NCI-H460 (cell line): ENCODE results near the gene SRPK1. TPM values are rescaled to one million over a fixed set of nuclear protein-coding genes. Genes with fewer than 3 reads are reported as not detected.
A peak's percentile ranks its signal among the peaks of the same experiment; 100 is the strongest.

Experiments
- DNase-seq: peaks from one replicate; pipeline ENCODE4 v3.0.0-alpha.2; 2016; ENCODE audit warnings: low read depth; ENCODE audit errors: extremely low read depth
- total RNA-seq: library from RNA; depleted of rRNA; stranded (reverse); fragments of >200 nt; shearing (Covaris generic); gene quantifications from 2 replicates; pipeline ENCODE4 v1.2.3, GENCODE V29; 2014

SRPK1 gene
- total RNA-seq, 1 experiment from 2014 or later = 68.4 TPM

DNA sequence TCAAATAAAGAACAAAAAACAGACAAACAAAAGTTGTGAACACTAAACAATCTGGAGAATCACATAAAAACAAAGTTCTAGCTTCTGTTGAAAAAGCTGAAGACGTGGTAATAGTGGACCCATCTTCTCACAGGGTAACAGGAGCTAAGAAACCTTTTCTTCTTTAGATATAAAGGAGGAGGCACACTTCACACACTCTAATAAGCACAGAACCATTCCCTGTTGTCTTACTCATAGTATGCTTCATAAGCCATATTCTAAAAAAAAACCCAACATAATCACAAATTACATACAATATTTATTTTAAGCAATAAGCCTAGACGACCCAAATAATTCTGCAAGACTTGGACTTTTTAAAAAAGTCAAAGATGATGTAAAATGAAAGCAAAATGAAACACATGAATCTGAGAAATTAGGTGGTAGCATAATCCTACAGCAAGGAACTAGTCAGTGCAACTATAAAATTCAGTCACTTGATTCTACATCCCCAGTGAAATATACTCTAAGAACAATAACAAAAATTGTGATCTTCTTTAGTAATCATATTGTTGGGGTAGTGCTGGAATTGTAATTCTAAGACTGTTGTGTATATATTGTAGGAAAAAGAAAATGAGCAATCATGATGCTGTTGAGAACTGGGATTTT, 15.6 kb downstream of the SRPK1 start:
- no peak for DNase-seq

DNA sequence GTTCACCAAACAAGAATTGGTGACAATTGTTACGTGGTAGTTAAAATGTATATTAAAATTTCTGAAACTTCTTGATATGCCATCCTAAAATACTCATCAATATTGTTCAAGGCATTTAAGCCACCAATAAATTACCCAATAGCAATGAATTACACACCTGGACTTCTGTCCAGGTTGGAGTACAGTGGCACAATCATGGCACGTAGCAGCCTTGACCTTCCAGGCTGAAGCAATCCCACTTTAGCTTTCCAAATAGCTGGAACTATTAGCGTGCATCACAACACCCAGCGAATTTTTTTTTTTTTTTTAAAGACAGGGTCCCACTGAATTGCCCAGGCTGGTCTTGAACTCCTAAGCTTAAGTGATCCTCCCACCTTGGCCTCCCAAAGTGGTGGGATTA, 17.2 kb downstream of the SRPK1 start:
- no peak for DNase-seq

- no peak for DNase-seq
Measured at GRCh38 chr6:35900448-35900847, 20.4 kb downstream of the SRPK1 start.

- DNase-seq = no peak
Measured at GRCh38 chr6:35898003-35898402, 22.9 kb downstream of the SRPK1 start.

DNA sequence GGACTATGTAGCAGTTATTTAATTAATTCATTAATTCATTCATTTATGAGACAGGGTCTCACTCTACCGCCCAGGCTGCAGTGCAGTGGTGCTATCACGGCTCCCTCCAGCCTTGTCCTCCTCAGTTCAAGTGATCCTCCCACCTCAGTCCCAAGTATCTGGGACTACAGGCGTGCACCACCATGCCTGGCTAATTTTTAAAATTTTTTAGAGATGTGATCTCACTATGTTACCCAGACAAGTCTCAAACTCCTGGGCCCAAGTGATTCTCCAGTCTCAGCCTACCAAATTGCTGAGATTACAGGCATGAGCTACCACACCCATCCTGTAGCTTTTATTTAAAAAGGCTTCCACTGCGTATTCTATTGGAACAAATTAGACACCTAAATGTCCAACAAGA, 23.4 kb downstream of the SRPK1 start:
- no peak for DNase-seq

DNA sequence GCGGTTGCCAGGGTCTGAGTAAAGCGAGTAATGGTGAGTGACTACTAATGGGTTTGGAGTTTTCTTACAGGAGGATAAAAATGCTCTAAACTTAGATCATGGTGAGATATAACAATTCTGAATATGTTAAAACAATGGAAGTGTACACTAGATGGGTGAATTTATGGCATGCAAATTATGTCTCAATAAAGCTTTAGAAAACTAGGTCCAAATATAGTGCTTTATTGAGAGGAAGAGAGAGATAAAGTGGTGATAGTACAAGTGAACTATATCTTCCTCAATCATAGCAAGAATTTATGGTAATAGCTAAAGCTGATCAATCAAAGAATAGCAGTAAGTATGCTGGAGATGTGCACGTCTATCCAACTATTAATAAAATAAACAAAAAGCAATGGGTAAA, 23.9 kb downstream of the SRPK1 start:
- no peak for DNase-seq

- no peak for DNase-seq
Measured at GRCh38 chr6:35896228-35896627, 24.7 kb downstream of the SRPK1 start.

DNA sequence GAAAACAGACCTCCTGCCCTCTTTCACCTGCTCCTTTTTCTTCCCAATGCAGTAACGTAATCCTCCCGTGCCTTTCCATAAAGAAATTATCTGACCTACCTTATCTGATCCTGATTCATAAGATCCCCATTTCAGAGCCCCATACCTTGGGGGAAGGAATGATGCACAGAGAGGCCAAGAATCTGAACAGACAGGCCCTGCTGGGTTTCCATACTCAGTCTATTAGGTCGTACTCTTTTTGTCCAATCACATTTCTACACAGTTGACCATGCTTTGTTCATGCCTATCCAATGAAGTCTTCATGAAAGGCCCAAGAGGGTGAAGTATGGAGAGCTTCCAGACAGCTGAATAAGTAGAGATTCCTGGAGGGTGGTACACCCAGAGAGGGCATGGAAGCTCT, 25.3 kb downstream of the SRPK1 start:
- DNase-seq = no peak

DNA sequence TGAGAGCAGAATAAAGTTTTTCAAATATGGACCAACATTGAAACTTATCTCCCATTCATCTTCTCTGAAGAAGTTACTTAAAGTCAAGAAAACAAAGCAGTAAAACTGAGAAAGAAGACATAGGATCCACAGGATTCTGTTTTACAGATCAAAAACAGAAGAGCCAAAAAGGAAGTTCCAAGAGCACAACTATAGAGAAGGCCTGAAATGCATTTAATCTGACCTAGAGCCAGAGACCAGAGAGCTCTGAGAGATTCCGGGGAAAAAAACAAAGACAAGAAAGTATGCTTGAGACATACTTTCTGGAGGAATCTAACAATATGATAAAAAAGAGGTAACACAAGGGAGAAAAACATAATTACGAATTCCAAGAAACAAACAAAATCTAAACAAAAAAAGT, 26.1 kb downstream of the SRPK1 start:
- DNase-seq = no peak

GRCh38 chr6:35893246-35893645, 27.7 kb downstream of the SRPK1 start:
- DNase-seq = no peak

- no peak for DNase-seq
Measured at GRCh38 chr6:35892482-35892881, 28.4 kb downstream of the SRPK1 start.

GRCh38 chr6:35879151-35879550, 41.7 kb downstream of the SRPK1 start:
- no peak for DNase-seq

GRCh38 chr6:35876902-35877301, 44.0 kb downstream of the SRPK1 start:
- no peak for DNase-seq

DNA sequence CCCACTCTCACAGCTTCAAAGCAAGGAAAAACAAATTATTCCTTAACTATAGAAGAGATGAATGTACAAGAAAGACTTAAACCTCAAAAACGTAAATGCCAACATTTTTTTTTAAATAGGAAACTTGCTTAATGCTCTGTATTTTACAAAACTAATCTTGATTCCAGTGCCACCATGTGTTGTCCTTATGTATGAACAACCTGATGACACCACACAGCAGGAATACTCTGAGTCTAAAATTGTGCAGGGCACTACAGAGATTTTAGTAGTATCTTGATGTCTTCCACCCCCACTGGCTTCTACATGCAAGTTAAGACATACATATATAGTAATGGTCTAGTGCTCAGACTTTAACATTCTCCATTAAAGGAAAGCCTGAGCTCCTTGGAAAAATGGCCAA, 46.2 kb downstream of the SRPK1 start:
- no peak for DNase-seq

DNA sequence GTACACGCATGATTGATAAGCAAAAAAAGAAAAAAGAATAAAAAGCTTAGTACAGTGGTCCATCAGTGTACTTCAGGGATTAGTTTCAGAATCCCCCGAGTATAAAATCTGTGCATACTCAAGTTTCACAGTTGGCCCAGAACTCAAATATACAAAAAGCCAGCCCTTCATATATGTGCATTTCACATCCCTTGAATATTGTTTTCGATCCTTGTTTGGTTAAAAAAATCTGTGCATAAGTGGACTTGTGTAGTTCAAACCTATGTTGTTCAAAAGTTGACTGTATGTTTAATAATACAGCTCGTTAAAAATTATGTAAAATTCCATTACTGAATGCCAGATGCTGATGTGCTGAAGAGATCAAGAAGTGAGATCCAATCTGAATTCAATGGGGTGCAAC, 61.5 kb downstream of the SRPK1 start:
- no peak for DNase-seq

- no peak for DNase-seq
Measured at GRCh38 chr6:35857853-35858252, 63.0 kb downstream of the SRPK1 start.

GRCh38 chr6:35856250-35856649, 64.6 kb downstream of the SRPK1 start:
- no peak for DNase-seq

GRCh38 chr6:35852994-35853393, 67.9 kb downstream of the SRPK1 start:
- no peak for DNase-seq

DNA sequence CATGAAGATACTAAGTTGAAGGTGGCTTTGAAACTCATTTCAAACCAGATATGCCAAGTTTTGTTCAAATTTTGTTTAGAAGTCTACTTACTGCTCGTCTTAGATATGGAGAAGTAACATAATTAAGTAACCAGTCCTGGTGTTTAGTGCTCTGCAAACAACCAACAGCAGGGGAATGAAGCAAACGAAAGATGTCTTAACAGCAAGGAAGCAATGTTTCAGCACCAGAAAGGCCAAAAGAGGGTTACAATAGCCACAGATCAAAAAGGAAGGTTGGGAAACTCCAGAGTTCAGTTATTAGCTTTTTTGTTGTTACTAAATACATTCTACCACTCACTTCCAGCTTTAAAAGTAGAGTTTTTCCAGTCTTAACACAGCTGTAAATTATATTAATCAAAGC, 70.7 kb downstream of the SRPK1 start:
- no peak for DNase-seq

DNA sequence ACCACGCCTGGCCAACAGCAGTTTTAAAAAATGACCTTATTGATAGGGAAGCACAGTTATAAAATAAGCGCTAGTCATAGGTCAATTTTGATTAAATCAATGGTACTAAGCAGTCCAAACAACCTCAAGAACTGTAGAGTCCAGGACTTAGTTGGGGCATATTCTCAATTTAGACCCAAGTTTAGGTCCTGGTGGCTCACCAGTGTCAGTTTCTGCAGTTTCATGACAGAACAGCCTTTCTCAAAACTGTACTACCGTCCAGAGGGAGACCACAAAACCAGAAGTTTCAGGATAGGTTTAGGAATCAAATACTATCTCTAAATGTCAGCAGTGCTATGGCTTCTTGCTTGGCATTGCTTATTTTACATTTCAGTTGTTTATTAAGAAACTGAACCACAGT, 76.6 kb downstream of the SRPK1 start:
- no peak for DNase-seq

DNA sequence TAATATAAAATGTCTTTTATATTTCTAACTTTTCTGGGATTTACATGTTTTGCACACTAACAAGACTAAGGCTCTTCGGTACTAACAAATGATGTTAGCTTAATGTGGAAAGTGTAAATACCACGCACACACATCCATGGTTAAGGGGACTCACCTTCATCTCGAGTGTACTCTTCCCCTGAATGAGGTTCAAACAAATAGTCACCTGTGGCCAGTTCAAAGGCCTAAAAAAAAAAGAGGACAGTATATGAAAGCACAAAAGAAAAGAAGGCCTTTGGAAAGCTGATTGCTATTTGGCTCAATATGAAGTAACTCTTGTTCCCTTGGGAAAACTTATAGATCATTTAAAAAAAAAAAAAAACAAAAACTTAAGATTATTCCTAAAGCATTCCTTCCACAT, 78.5 kb downstream of the SRPK1 start:
- no peak for DNase-seq

DNA sequence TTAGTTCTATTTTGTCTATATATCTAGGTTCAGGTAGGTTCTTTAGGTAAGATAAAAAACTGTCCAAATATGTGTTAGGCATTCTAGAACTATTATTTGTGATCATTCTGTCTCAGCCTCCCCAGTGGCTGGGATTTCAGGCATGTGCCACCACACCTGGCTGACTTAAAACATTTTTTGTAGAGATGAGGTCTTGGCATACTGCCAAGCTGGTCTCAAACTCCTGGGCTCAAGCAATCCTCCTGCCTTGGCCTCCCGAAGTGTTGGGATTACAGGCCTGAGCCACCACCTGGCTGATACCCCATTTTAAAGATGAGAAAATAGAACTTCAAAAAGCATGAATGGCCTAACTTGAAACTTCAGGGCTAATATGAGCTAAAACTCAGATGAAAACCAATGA, 81.9 kb downstream of the SRPK1 start:
- DNase-seq = no peak

DNA sequence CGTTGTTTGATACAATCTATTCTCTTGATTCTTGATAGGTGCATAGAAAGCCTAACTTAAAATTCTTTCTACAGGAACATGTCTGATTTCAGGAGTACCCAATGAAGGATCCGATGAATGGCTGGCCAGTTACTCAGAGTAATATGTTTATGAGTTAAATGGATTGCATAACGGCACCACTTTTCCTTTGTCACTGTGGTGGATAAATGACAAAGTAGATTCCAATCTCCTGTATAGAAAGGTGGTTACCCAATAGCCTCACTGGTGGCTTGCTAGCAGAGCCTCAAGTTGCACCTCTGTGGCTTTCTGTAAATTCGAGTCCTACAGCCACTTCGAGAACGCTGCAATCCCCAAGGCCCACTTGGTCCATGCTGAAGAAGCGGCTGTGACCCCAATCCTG, 87.4 kb downstream of the SRPK1 start:
- peak; percentile 32 for DNase-seq
